HUES6 (cell line): ENCODE results near the gene HECTD1.
"Not testable (repeated sequence)": the region's sequence is repeated elsewhere in the genome, so short reads cannot be mapped to it uniquely, and the experiment has no call there.

Experiments
- H3K27ac ChIP-seq: 2 replicates; pipeline ENCODE4 v1.7.0; 2013; ENCODE audit warnings: low read depth, mild to moderate bottlenecking, low read length, inconsistent platforms
- H3K27me3 ChIP-seq: 2 replicates; pipeline ENCODE4 v1.6.1; 2013; ENCODE audit warnings: low read length; ENCODE audit not compliant: control insufficient read depth, insufficient read depth
- H3K36me3 ChIP-seq: 2 replicates; pipeline ENCODE4 v1.6.1; 2013; ENCODE audit warnings: low read length; ENCODE audit not compliant: control insufficient read depth, insufficient read depth
- H3K4me1 ChIP-seq: 2 replicates; pipeline ENCODE4 v1.6.1; 2013; ENCODE audit warnings: low read length; ENCODE audit not compliant: control insufficient read depth, insufficient read depth
- H3K4me3 ChIP-seq: 2 replicates; pipeline ENCODE4 v1.5.1; 2013; ENCODE audit warnings: low read depth, low read length
- H3K9ac ChIP-seq: one replicate; pipeline ENCODE4 v1.6.1; 2013; ENCODE audit warnings: mild to moderate bottlenecking, low read length
- H3K9me3 ChIP-seq: 2 replicates; pipeline ENCODE4 v1.6.1; 2013; ENCODE audit warnings: low read depth, low read length; ENCODE audit not compliant: control insufficient read depth, insufficient read depth

HECTD1 gene

DNA sequence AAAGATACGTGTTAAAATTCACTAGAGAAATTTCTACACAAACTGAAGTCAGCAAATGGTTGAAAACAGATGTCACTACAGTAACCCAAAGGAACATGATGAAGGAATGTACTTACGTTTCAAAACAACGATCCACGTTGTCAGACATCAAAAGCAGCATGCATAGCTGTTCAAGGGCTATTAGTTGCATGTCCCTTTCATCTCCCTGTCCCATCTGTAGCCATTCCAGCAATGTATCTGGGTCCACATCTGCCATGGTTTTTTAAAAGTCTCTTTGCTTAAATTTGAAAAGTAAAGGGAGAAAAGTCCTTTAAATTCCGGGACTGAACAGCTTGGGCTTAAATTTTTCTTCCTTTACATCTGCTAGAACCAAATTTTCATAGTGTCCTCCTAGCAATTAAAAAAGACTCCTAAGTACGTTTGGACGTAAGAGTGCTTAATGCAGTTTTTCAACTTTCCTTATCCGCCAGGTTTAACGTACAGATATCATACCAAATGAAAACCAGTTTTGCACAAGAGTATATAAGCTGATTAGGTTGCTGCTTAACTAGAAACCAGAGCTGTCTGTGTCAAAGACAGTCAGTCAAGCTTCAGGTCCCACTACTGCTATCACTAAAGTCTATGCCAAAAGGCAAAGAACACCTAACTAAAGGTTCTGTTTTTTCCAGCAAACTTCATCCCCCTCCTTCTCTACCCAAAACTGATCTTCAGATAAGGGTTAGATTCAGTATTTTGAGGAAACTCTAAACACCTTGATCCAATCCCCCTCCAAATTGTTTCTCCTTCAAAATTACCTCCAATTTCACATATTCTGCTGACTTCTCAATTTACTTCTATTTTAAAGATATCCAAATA, 1.7 kb downstream of the HECTD1 start:
- no peaks in the 10 kb centered on the region for H3K27me3 ChIP-seq
- 0 out of 2 replicates have a peak overlapping the region, but pooled peaks have one; percentile 99 for H3K27ac ChIP-seq
- peak overlapping the region; percentile 72 for H3K4me3 ChIP-seq
- H3K9me3 ChIP-seq, result no peaks in the 10 kb centered on the region
- peaks cover 12% of the 10 kb centered on the region; the same call in 1 of the 2 replicates for H3K4me1 ChIP-seq
- H3K9ac ChIP-seq, result peak overlapping the region; percentile 60
- peaks cover 20% of the 10 kb centered on the region for H3K36me3 ChIP-seq

DNA sequence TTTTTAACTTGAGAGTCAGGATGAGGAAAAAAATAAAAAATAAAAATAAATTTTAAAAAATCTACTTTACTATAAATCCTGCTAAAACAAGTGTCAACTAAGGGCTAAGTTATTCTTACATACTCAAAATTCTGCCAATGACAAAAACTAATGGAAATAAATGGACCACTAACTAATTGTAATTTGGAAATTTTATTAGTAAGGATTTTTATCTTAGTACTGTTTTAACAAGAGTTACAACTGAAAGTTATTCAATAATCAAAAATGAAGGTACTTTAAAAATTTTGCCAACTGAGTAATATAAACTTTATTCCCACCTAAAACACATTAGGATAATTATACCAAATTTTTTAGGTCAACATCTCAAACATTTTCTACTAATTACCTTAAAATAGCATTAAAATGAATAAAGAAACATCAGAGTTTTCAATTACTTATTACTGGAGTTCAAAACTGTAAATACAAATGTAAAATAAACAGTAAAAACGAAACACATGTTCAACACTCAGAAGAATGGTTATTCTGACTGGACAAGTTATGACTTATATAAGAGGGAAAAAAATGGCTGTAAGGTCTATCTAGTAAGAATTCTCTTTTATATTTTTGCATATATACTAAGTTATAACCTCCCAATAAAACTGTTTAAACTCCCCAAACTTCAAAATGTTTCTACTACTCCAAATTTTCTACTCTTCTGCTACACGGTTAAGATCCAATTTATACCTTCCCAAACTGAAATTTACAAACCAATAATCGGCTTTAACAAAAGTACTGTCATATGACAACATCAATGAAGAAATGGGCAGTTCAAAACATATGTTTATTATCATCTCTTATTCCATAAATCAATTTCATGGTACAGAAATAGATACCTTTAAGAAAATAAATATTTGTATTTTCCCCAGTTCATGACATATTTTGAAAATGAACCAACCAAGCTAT, 2.7 kb downstream of the HECTD1 start:
- Histone ChIP-seq H3K27ac (no peak overlapping the region), H3K9ac (no peak overlapping the region), H3K9me3 (no peaks in the 10 kb centered on the region), H3K4me3 (peak overlapping the region; percentile 72), H3K4me1 (peaks cover 17% of the 10 kb centered on the region; the same call in 1 of the 2 replicates), H3K36me3 (peaks cover 23% of the 10 kb centered on the region), H3K27me3 (no peaks in the 10 kb centered on the region)

DNA sequence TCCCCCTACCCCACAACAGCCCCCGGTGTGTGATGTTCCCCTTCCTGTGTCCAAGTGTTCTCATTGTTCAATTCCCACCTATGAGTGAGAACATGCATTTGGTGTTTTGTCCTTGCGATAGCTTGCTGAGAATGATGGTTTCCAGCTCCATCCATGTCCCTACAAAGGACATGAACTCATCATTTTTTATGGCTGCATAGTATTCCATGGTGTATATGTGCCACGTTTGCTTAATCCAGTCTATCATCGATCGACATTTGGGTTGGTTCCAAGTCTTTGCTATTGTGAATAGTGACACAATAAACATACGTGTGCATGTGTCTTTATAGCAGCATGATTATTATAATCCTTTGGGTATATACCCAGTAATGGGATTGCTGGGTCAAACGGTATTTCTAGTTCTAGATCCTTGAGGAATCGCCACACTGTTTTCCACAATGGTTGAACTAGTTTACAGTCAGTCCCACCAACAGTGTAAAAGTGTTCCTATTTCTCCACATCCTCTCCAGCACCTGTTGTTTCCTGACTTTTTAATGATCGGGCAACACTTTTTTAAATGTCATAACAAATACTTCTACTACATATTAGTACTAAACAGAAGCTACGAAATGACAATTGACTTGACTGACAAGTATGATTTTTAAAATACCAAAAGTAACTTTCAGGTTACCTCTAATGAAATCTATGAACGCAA, 3.5 kb downstream of the HECTD1 start:
- H3K9ac ChIP-seq, H3K9me3 ChIP-seq, H3K27ac ChIP-seq, H3K27me3 ChIP-seq, H3K4me3 ChIP-seq: not testable (repeated sequence)
- H3K36me3 ChIP-seq, result peaks cover 23% of the 10 kb centered on the region
- peaks cover 16% of the 10 kb centered on the region; the same call in 1 of the 2 replicates for H3K4me1 ChIP-seq

DNA sequence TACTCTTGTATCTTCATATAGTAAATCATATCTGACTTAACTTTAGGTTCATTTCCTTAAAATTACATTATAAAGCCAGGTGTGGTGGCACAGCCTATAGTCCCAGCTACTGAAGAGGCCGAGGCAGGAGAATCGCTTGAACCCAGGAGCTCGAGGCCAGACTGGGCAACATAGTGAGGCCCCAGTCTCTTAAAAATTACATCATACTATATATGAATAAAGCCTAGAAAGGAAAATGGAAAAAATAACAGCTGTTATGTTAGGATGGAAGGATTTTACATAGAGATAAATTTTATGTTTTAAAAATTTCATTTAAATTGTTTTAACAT, 4.2 kb downstream of the HECTD1 start:
- H3K4me3 ChIP-seq, result no peak overlapping the region
- no peaks in the 10 kb centered on the region for H3K27me3 ChIP-seq
- H3K4me1 ChIP-seq, result peaks cover 11% of the 10 kb centered on the region; the same call in 1 of the 2 replicates
- no peak overlapping the region for H3K9ac ChIP-seq
- H3K36me3 ChIP-seq, result peaks cover 27% of the 10 kb centered on the region
- no peak overlapping the region for H3K27ac ChIP-seq
- H3K9me3 ChIP-seq, result no peaks in the 10 kb centered on the region

DNA sequence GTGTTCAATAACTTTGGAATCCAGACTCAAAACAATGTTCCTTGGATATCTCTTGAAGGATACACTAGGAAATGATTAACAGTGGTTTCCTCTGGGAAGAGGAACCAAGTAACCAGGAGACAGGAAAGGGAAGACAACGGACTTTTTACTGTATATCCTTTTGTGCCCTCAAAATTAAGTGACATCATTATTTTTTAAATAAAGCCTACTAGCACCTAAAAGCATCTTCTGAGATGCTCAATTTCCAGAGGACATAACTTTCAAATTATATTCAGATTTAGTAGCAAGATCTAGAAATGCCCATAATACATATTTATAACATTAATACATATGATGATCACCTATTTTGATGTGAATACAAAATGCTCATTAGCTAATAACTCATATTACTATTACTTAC, 6.5 kb downstream of the HECTD1 start:
- Histone ChIP-seq H3K4me1 (peaks cover 14% of the 10 kb centered on the region), H3K4me3 (no peak overlapping the region), H3K9me3 (no peaks in the 10 kb centered on the region), H3K27ac (no peak overlapping the region), H3K27me3 (no peaks in the 10 kb centered on the region), H3K36me3 (peaks cover 28% of the 10 kb centered on the region), H3K9ac (no peak overlapping the region)

DNA sequence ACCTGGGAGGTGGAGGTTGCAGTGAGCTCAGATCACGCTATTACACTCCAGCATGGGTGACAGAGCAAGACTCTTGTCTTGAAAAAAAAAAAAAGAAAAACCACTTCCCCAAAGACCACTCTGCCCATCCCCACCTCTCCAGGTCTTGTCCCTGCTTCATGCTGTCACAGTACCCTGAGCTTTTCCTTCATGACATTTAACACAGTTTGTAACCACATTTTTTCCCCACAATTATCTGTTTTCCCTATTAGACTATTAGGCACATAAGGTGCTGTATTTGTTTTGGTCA, 6.9 kb downstream of the HECTD1 start:
- no peak overlapping the region for H3K4me3 ChIP-seq
- H3K4me1 ChIP-seq, result peaks cover 19% of the 10 kb centered on the region
- H3K27ac ChIP-seq, result no peak overlapping the region
- H3K27me3 ChIP-seq, result no peaks in the 10 kb centered on the region
- H3K9ac ChIP-seq, result no peak overlapping the region
- peaks cover 28% of the 10 kb centered on the region for H3K36me3 ChIP-seq
- no peaks in the 10 kb centered on the region for H3K9me3 ChIP-seq

DNA sequence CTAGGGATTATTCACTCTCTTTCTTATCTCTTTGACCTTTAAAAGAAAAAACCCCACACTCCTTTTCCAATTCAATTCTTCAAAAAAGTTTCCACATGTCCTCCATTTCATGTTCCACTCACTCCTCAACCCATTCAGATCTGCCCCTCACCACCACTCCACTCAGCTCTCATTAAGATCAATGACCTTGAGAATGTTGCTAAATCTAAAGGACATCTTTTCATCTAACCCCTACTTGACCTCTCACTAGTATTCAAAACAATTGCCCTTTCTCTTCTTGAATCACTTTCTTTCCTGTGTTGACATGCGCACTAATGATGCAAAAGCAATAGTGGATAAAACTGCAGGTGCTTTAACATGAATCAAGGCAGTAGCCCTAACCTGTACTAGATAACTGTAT, 9.9 kb downstream of the HECTD1 start:
- H3K36me3 ChIP-seq, result peaks cover 22% of the 10 kb centered on the region
- no peaks in the 10 kb centered on the region for H3K27me3 ChIP-seq
- H3K27ac ChIP-seq, result no peak overlapping the region
- H3K4me1 ChIP-seq, result peaks cover 27% of the 10 kb centered on the region
- H3K9me3 ChIP-seq, result no peaks in the 10 kb centered on the region
- no peak overlapping the region for H3K9ac ChIP-seq
- H3K4me3 ChIP-seq, result no peak overlapping the region

DNA sequence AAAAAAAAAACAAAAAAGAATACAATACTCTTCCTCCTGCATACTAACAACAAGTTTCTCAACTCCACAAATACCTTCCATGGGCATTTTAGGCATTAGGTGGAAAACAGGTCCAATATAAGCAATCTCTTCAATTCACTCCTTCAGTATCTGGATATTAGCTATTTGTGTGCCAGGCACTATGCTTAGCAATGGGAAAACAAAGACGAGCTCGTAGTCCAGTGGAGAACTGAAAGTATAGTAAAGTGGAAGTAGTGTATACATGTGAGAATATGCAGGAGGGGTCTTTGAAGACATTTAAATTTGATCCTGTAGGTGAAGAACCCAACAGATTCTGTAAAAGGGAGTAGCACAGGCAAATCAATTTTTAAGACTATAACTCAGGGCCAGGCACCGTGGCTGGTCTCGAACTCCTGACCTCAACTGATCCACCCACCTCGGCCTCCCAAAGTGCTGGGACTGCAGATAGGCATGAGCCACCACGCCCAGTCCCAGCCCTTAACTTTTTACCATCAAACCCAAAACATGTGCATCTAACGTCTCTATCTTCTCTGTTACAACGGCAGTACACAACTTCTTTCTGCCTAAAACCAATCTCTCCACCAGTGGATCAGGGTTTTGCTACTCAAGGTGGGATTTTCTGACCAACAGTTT, 10.6 kb downstream of the HECTD1 start:
- H3K27me3 ChIP-seq, result no peaks in the 10 kb centered on the region
- no peak overlapping the region for H3K4me3 ChIP-seq
- no peak overlapping the region for H3K9ac ChIP-seq
- H3K36me3 ChIP-seq, result peaks cover 18% of the 10 kb centered on the region
- no peak overlapping the region for H3K27ac ChIP-seq
- H3K4me1 ChIP-seq, result peaks cover 27% of the 10 kb centered on the region
- no peaks in the 10 kb centered on the region for H3K9me3 ChIP-seq

DNA sequence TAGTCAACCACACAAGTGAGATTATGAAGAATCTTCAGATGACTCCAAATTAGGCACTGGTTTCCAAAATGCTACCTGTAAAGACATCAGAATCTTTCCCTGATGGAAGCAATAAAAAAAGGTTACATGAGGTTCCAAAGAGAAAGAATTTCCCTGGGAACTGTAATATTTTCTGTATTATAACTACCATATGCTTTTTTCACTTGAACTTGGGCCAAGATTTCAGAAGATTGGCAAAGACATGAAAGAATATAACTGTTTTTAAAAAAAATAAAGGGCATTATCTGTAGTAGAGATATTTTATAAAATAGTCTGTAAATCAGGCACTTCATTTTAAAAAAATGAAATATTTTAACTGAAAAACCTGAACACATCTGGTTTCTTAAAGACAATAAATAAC, 12.9 kb downstream of the HECTD1 start:
- Histone ChIP-seq H3K4me1 (peaks cover 21% of the 10 kb centered on the region), H3K27ac (no peak overlapping the region), H3K9ac (no peak overlapping the region), H3K4me3 (no peak overlapping the region), H3K36me3 (peaks cover 26% of the 10 kb centered on the region), H3K9me3 (no peaks in the 10 kb centered on the region), H3K27me3 (no peaks in the 10 kb centered on the region)

DNA sequence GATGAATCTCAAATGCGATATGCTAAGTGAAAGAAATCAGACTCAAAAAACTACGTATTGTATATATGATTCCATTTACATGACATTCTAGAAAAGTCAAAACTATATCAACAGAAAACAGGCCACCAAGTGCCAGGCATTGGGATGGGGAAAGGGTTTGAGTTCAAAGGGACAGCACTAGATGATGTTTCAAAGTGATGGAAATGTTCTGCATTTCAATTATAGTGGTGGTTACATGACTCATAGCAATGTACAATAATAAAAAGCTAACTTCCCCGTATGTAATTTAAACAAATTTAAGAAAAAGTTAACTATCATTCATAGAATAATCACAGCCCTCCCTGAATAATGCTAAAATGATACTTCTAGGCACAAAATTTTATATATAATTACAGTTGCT, 13.5 kb downstream of the HECTD1 start:
- no peaks in the 10 kb centered on the region for H3K27me3 ChIP-seq
- H3K36me3 ChIP-seq, result peaks cover 28% of the 10 kb centered on the region
- no peak overlapping the region for H3K9ac ChIP-seq
- H3K27ac ChIP-seq, result no peak overlapping the region
- no peaks in the 10 kb centered on the region for H3K9me3 ChIP-seq
- peaks cover 21% of the 10 kb centered on the region for H3K4me1 ChIP-seq
- H3K4me3 ChIP-seq, result no peak overlapping the region
